ENCODE results near the gene SMOC1.
"Not testable (repeated sequence)": the region's sequence is repeated elsewhere in the genome, so short reads cannot be mapped to it uniquely, and the experiment has no call there.

The SMOC1 gene

GRCh38 chr14:69903046-69903445 is 23.8 kb downstream of the SMOC1 start:
- DNase-seq = not testable (repeated sequence)

GRCh38 chr14:69904246-69904645 is 25.0 kb downstream of the SMOC1 start:
- no peak for DNase-seq

GRCh38 chr14:69906201-69906600 is 27.0 kb downstream of the SMOC1 start:
- no peak for DNase-seq

- DNase-seq = no peak
Observed at GRCh38 chr14:69909826-69910550, 30.8 kb downstream of the SMOC1 start.

- DNase-seq = no peak
Observed at GRCh38 chr14:69910871-69911270, 31.7 kb downstream of the SMOC1 start.

- DNase-seq = no peak
Observed at GRCh38 chr14:69913686-69914085, 34.5 kb downstream of the SMOC1 start.

GRCh38 chr14:69916396-69916795 is 37.2 kb downstream of the SMOC1 start:
- no peak for DNase-seq

- DNase-seq = no peak
Observed at GRCh38 chr14:69917287-69917686, 38.1 kb downstream of the SMOC1 start.

- no peak for DNase-seq
Observed at GRCh38 chr14:69919815-69920214, 40.6 kb downstream of the SMOC1 start.

- DNase-seq = no peak
Observed at GRCh38 chr14:69921052-69921451, 41.8 kb downstream of the SMOC1 start.

- DNase-seq = no peak
Observed at GRCh38 chr14:69922198-69922597, 43.0 kb downstream of the SMOC1 start.

GRCh38 chr14:69924201-69924600 is 45.0 kb downstream of the SMOC1 start:
- DNase-seq = no peak

GRCh38 chr14:69928111-69928523 is 48.9 kb downstream of the SMOC1 start:
- DNase-seq = no peak

- no peak for DNase-seq
Observed at GRCh38 chr14:69930780-69931379, 51.7 kb downstream of the SMOC1 start.

GRCh38 chr14:69931960-69932359 is 52.7 kb downstream of the SMOC1 start:
- no peak for DNase-seq

GRCh38 chr14:69932391-69932790 is 53.2 kb downstream of the SMOC1 start:
- no peak for DNase-seq

- no peak for DNase-seq
Observed at GRCh38 chr14:69933623-69934275, 54.5 kb downstream of the SMOC1 start.

GRCh38 chr14:69937367-69938081 is 58.3 kb downstream of the SMOC1 start:
- DNase-seq = no peak

- DNase-seq = no peak
Observed at GRCh38 chr14:69938751-69939150, 59.5 kb downstream of the SMOC1 start.

GRCh38 chr14:69941768-69942742 is 62.8 kb downstream of the SMOC1 start:
- no peak for DNase-seq

- DNase-seq = no peak
Observed at GRCh38 chr14:69943084-69943780, 64.0 kb downstream of the SMOC1 start.

GRCh38 chr14:69945347-69945746 is 66.1 kb downstream of the SMOC1 start:
- no peak for DNase-seq

All from activated naive CD4-positive, alpha-beta T cell (primary cell).